OCI-LY1 (cell line): ENCODE measurements around the gene PARD3.

ENCODE experiments used
- EZH2 ChIP-seq: fragments of 200-600 bp; sonication (generic), shearing (Covaris generic); IDR thresholded peaks from 2 replicates; pipeline ENCODE4 v1.8.0; 2017; ENCODE audit warnings: borderline replicate concordance, mixed run types, mild to moderate bottlenecking, antibody characterized with exemption, low read length, moderate library complexity, mixed read lengths
- TF ChIP-seq, protein P1 (sequence below): fragments of 200-600 bp; sonication (generic), shearing (Covaris generic); IDR thresholded peaks from 2 replicates; pipeline ENCODE4 v1.5.1; 2017; ENCODE audit warnings: mild to moderate bottlenecking, antibody characterized with exemption, low read length, moderate library complexity, mixed read lengths

GRCh38 chr10:34281661-34282582 lies 533.2 kb downstream of the PARD3 start:
- TF ChIP-seq, protein P1, sequence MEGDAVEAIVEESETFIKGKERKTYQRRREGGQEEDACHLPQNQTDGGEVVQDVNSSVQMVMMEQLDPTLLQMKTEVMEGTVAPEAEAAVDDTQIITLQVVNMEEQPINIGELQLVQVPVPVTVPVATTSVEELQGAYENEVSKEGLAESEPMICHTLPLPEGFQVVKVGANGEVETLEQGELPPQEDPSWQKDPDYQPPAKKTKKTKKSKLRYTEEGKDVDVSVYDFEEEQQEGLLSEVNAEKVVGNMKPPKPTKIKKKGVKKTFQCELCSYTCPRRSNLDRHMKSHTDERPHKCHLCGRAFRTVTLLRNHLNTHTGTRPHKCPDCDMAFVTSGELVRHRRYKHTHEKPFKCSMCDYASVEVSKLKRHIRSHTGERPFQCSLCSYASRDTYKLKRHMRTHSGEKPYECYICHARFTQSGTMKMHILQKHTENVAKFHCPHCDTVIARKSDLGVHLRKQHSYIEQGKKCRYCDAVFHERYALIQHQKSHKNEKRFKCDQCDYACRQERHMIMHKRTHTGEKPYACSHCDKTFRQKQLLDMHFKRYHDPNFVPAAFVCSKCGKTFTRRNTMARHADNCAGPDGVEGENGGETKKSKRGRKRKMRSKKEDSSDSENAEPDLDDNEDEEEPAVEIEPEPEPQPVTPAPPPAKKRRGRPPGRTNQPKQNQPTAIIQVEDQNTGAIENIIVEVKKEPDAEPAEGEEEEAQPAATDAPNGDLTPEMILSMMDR = no peak
- no peak for TF ChIP-seq EZH2
